ENCODE measurements around the gene SLC35F4.
"Not testable (repeated sequence)": the region's sequence is repeated elsewhere in the genome, so short reads cannot be mapped to it uniquely, and the experiment has no call there.

The SLC35F4 gene

GRCh38 chr14:57725399-57726077 is 140.4 kb downstream of the SLC35F4 start:
- DNase-seq (ENCODE audit: low read depth in 3 of 3): no peak

DNA sequence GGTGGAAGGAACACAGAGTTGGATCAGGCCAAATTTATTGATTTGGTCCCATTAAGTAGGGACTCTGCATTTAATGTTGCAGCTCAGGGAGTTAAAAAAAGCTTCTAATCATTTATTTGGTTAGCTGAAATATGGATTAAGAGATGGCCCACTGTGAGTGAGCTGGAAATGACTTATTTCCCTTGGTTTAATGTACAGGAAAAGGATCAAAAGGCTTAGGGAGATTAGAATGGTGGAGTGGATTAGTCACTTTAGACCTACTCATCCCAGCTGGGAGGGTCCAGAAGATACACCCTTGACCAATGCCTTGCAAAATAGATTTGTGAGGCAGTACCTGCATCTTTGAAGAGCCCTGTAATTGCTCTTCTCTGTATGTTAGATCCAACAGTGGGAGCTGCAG is 143.8 kb downstream of the SLC35F4 start:
- not testable (repeated sequence) for DNase-seq (ENCODE audit: low read depth in 3 of 3)

DNA sequence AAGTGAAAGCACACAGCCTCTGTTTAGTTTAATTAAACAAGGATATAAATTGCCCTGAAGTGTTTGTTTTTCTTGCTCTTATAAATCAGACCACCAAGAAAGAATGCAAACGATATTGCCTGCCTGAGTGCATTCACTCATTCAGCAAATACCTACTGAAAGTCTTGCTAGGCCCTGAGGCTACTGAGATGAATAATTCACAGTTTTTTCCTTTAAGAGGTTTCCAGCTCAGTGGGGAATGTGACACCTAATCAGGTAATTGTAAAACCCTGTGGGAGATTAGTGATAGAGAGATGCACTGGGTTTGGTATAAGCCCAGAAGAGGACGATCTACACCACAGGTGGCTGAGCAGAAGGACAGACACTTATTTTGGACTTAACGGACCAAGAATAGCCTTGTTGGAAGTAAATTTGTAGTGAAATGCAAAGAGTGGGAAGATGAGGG is 151.4 kb downstream of the SLC35F4 start:
- no peak for DNase-seq (ENCODE audit: low read depth in 3 of 3)

- no peak for DNase-seq (ENCODE audit: low read depth in 3 of 3)
Observed at GRCh38 chr14:57712698-57713097, 153.2 kb downstream of the SLC35F4 start.

GRCh38 chr14:57712102-57712501 is 153.8 kb downstream of the SLC35F4 start:
- no peak for DNase-seq (ENCODE audit: low read depth in 3 of 3)

- no peak for DNase-seq (ENCODE audit: low read depth in 3 of 3)
Observed at GRCh38 chr14:57709909-57710308, 156.0 kb downstream of the SLC35F4 start.

GRCh38 chr14:57709086-57709485 is 156.8 kb downstream of the SLC35F4 start:
- not testable (repeated sequence) for DNase-seq (ENCODE audit: low read depth in 3 of 3)

GRCh38 chr14:57707219-57707618 is 158.7 kb downstream of the SLC35F4 start:
- no peak for DNase-seq (ENCODE audit: low read depth in 3 of 3)

DNA sequence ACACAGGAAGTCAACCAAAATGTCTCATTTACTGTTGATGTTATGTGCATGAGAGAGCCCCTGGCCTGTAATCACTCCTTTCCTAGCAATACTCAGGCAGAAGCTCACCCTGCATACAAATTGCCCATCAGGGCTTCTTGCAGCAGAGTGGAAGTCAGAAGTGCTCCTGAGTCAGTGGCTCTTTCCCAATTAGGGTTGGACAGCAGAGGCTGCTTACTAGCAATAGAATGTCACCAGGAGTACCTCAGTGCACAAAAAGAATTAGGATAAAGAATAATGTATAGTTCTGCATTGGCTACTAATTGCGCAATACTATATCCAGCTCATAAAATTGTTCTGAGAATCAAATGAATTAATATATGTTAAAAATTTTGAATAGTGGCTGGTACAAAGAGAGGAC is 161.1 kb downstream of the SLC35F4 start:
- DNase-seq (ENCODE audit: low read depth in 3 of 3): no peak

GRCh38 chr14:57699947-57700346 is 165.9 kb downstream of the SLC35F4 start:
- DNase-seq (ENCODE audit: low read depth in 3 of 3): no peak

- DNase-seq (ENCODE audit: low read depth in 3 of 3): no peak
Observed at GRCh38 chr14:57692671-57693070, 173.2 kb downstream of the SLC35F4 start.

- DNase-seq (ENCODE audit: low read depth in 3 of 3): no peak
Observed at GRCh38 chr14:57687416-57687815, 178.5 kb downstream of the SLC35F4 start.

- DNase-seq (ENCODE audit: low read depth in 3 of 3): no peak
Observed at GRCh38 chr14:57686304-57686703, 179.6 kb downstream of the SLC35F4 start.

DNA sequence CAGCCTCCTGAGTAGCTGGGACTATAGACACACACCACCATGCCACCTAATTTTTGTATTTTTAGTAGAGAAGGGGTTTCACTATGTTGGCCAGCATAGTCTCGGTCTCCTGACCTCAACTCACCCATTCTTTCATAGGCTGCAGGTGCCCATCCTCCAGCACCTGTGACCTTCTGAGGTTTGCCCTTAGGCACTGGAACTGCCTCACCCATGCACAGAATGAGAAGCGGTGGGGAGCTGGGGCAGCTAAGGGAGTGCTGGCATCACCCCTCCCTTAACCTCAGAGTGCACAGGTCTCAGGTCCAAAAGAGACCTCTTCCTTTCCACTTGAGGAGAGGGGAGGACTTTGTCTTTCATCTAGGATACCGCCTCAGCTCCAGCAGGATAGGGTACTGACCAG is 194.9 kb downstream of the SLC35F4 start:
- DNase-seq (ENCODE audit: low read depth in 3 of 3): no peak

GRCh38 chr14:57660208-57660607 is 205.7 kb downstream of the SLC35F4 start:
- no peak for DNase-seq (ENCODE audit: low read depth in 3 of 3)

- DNase-seq (ENCODE audit: low read depth in 3 of 3): no peak
Observed at GRCh38 chr14:57659052-57659451, 206.8 kb downstream of the SLC35F4 start.

DNA sequence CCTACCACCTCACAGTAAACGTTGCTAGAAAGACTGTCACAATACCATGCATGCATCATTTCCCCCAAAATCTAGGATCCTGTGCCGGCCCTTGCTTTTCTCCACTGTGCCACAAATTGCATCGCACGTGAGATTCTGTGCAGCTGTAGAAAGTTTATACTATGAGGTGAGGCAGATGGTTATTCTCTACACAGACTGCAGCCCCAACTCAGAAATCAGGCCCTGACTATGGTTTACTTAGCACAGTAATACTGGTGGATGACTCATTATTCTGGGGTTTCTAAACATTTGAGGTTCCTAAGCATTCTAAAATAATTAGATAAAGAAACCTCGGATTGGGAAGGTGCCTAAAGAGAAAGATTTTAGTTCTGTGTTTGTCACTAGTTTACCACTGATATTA is 208.4 kb downstream of the SLC35F4 start:
- no peak for DNase-seq (ENCODE audit: low read depth in 3 of 3)

GRCh38 chr14:57656853-57657252 is 209.0 kb downstream of the SLC35F4 start:
- DNase-seq (ENCODE audit: low read depth in 3 of 3): no peak

DNA sequence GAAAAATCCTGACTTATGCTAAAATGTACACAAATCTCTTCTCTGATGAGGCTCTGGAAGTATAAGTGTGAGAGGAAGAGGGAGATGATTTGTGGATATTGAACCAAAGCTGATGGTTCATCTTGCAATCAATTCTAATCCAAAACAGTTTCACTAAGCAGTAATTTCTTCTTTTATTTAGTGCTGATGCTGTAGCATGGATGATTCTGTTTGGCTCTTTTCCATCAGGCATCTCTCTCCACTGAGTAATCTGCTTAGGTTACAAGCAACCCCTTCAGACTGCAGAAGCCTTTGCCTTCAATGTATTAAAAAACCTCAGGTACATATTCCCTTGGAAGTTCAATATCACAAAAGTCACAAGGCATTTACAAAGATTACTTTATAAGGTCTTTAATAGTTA is 213.1 kb downstream of the SLC35F4 start:
- no peak for DNase-seq (ENCODE audit: low read depth in 3 of 3)

GRCh38 chr14:57641776-57642175 is 224.1 kb downstream of the SLC35F4 start:
- DNase-seq (ENCODE audit: low read depth in 3 of 3): no peak

GRCh38 chr14:57640036-57640435 is 225.9 kb downstream of the SLC35F4 start:
- no peak for DNase-seq (ENCODE audit: low read depth in 3 of 3)

GRCh38 chr14:57637901-57638300 is 228.0 kb downstream of the SLC35F4 start:
- DNase-seq (ENCODE audit: low read depth in 3 of 3): no peak

DNA sequence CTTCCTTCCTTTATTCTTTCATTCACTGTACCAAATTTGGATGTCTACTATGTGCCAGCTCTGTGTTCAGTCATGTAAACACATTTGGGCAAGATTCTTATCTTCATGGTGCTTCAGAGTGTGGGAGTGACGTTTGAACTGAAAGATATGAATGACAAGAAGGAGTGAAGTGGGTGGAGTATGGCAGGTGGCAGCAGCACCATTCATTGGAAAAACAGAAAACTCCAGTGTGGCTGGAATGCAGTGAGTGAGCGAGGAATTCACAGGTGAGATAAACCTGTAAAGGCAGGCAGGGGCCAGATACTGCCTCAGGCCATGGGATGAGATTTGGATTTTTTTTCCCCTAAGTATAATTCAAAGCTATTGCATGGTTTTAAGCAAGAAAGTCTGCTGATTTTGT is 231.6 kb downstream of the SLC35F4 start:
- DNase-seq (ENCODE audit: low read depth in 3 of 3): no peak

GRCh38 chr14:57632649-57633048 is 233.2 kb downstream of the SLC35F4 start:
- no peak for DNase-seq (ENCODE audit: low read depth in 3 of 3)

All from stimulated activated CD4-positive, alpha-beta T cell treated with anti-CD3 and anti-CD28 coated beads, TNF-alpha, amount 100 ng/mL, for 24 hours (primary cell).